Middle frontal gyrus (tissue), 1 donor: ENCODE measurements around the gene HS1BP3.

Source experiments
- DNase-seq: peaks from one replicate; pipeline ENCODE4 v3.0.0-alpha.2; 2015; ENCODE audit warnings: low spot score; ENCODE audit errors: extremely low spot score

HS1BP3 gene

GRCh38 chr2:20585710-20586594 is 64.9 kb downstream of the HS1BP3 start:
- no peak for DNase-seq

- DNase-seq: no peak
Measured at GRCh38 chr2:20585359-20585709, 65.6 kb downstream of the HS1BP3 start.

- no peak for DNase-seq
Measured at GRCh38 chr2:20584399-20585358, 66.2 kb downstream of the HS1BP3 start.

GRCh38 chr2:20584045-20584398 is 66.9 kb downstream of the HS1BP3 start:
- DNase-seq: no peak

GRCh38 chr2:20583425-20583881 is 67.4 kb downstream of the HS1BP3 start:
- no peak for DNase-seq

GRCh38 chr2:20582600-20583221 is 68.2 kb downstream of the HS1BP3 start:
- peak; percentile 27 for DNase-seq

- DNase-seq: no peak
Measured at GRCh38 chr2:20580690-20581437, 70.0 kb downstream of the HS1BP3 start.

GRCh38 chr2:20579866-20580265 is 71.0 kb downstream of the HS1BP3 start:
- no peak for DNase-seq

GRCh38 chr2:20578895-20579825 is 71.7 kb downstream of the HS1BP3 start:
- DNase-seq: peak; percentile 70

GRCh38 chr2:20578266-20578894 is 72.5 kb downstream of the HS1BP3 start:
- DNase-seq: no peak

- DNase-seq: no peak
Measured at GRCh38 chr2:20577495-20578235, 73.2 kb downstream of the HS1BP3 start.

GRCh38 chr2:20576598-20577115 is 74.2 kb downstream of the HS1BP3 start:
- DNase-seq: no peak

- no peak for DNase-seq
Measured at GRCh38 chr2:20575935-20576597, 74.8 kb downstream of the HS1BP3 start.

- no peak for DNase-seq
Measured at GRCh38 chr2:20575414-20575813, 75.5 kb downstream of the HS1BP3 start.

GRCh38 chr2:20574930-20575329 is 76.0 kb downstream of the HS1BP3 start:
- DNase-seq: no peak

GRCh38 chr2:20574423-20574911 is 76.4 kb downstream of the HS1BP3 start:
- no peak for DNase-seq

- DNase-seq: peak; percentile 52
Measured at GRCh38 chr2:20573620-20574422, 77.1 kb downstream of the HS1BP3 start.
